GM19025 (cell line): ENCODE data around the gene SPANXA1.
"Not testable (repeated sequence)": the region's sequence is repeated elsewhere in the genome, so short reads cannot be mapped to it uniquely, and the experiment has no call there.

Source experiments
- ATAC-seq: cut with Tn5 transposase; IDR thresholded peaks from one replicate; pipeline ENCODE4 v1.9.1; 2021; ENCODE audit warnings: mild to moderate bottlenecking, low read depth, moderate library complexity; ENCODE audit not compliant: unreplicated experiment

SPANXA1 gene

GRCh38 chrX:141584638-141585037 is at the start of gene SPANXA1:
SPANXA1 (minus strand) TSS chrX:141584738; CDS start chrX:141584678, 60 bp downstream.
- not testable (repeated sequence) for ATAC-seq

- no peak for ATAC-seq
Observed at GRCh38 chrX:141632124-141632523, 47.6 kb upstream of the SPANXA1 start.

- no peak for ATAC-seq
Observed at GRCh38 chrX:141619336-141619735, 34.8 kb upstream of the SPANXA1 start.

GRCh38 chrX:141609111-141609510 is 24.6 kb upstream of the SPANXA1 start:
- no peak for ATAC-seq

- ATAC-seq = not testable (repeated sequence)
Observed at GRCh38 chrX:141589408-141589807, 4.9 kb upstream of the SPANXA1 start, which contains the start of gene SPANXA2. SPANXA2 (plus strand) TSS chrX:141589708; CDS start chrX:141589768, 60 bp downstream.

- not testable (repeated sequence) for ATAC-seq
Observed at GRCh38 chrX:141542551-141542950, 42.0 kb downstream of the SPANXA1 start.
